ENCODE measurements around the gene RPL39.
A peak's percentile ranks its signal among the peaks of the same experiment; 100 is the strongest.
"Not testable (repeated sequence)": the region's sequence is repeated elsewhere in the genome, so short reads cannot be mapped to it uniquely, and the experiment has no call there.

RPL39 gene

GRCh38 chrX:119762718-119763117, 28.7 kb downstream of the RPL39 start:
- FAIRE-seq = no peak

- no peak for FAIRE-seq
Measured at GRCh38 chrX:119760026-119760877, 31.2 kb downstream of the RPL39 start.

GRCh38 chrX:119759248-119759766, 32.1 kb downstream of the RPL39 start:
- no peak for FAIRE-seq

GRCh38 chrX:119758731-119759247, 32.6 kb downstream of the RPL39 start:
- no peak for FAIRE-seq

- FAIRE-seq = no peak
Measured at GRCh38 chrX:119757979-119758730, 33.3 kb downstream of the RPL39 start, which contains the start of gene SOWAHD. Gene SOWAHD, plus strand, starts transcription at chrX:119758588. Its CDS starts 80 bp downstream, at chrX:119758668.

- no peak for FAIRE-seq
Measured at GRCh38 chrX:119757646-119757978, 33.8 kb downstream of the RPL39 start.

GRCh38 chrX:119756926-119757635, 34.3 kb downstream of the RPL39 start:
- no peak for FAIRE-seq

GRCh38 chrX:119755981-119756533, 35.4 kb downstream of the RPL39 start:
- no peak for FAIRE-seq

GRCh38 chrX:119753639-119754257, 37.7 kb downstream of the RPL39 start:
- FAIRE-seq = peak; percentile 65

GRCh38 chrX:119753001-119753400, 38.4 kb downstream of the RPL39 start:
- FAIRE-seq = no peak

- not testable (repeated sequence) for FAIRE-seq
Measured at GRCh38 chrX:119750751-119751150, 40.7 kb downstream of the RPL39 start.

GRCh38 chrX:119750131-119750530, 41.3 kb downstream of the RPL39 start:
- FAIRE-seq = not testable (repeated sequence)

- no peak for FAIRE-seq
Measured at GRCh38 chrX:119745283-119745848, 46.1 kb downstream of the RPL39 start.

GRCh38 chrX:119738742-119739141, 52.7 kb downstream of the RPL39 start:
- FAIRE-seq = no peak

Measured in A204.1 (cell line).